HG03565 (cell line): Measurements from ENCODE around the gene MAMDC2.
"Not testable (repeated sequence)": the region's sequence is repeated elsewhere in the genome, so short reads cannot be mapped to it uniquely, and the experiment has no call there.

Source experiments
- ATAC-seq: cut with Tn5 transposase; IDR thresholded peaks from one replicate; pipeline ENCODE4 v1.9.1; 2021; ENCODE audit warnings: mild to moderate bottlenecking, moderate library complexity; ENCODE audit not compliant: unreplicated experiment

Gene MAMDC2

GRCh38 chr9:70035691-70036090, 8.0 kb upstream of the MAMDC2 start:
- ATAC-seq: no peak

GRCh38 chr9:70036641-70037040, 7.0 kb upstream of the MAMDC2 start:
- ATAC-seq: no peak

GRCh38 chr9:70038171-70038621, 5.5 kb upstream of the MAMDC2 start:
- ATAC-seq: not testable (repeated sequence)

- ATAC-seq: no peak
These were observed 3.2 kb upstream of the MAMDC2 start for GRCh38 chr9:70040376-70040903.

- ATAC-seq: no peak
These were observed 1.0 kb upstream of the MAMDC2 start for GRCh38 chr9:70042461-70043215.

GRCh38 chr9:70043285-70043684, 363 bp upstream of the MAMDC2 start:
- no peak for ATAC-seq

GRCh38 chr9:70044490-70045307, 1.1 kb downstream of the MAMDC2 start:
- ATAC-seq: no peak

- no peak for ATAC-seq
These were observed 1.8 kb downstream of the MAMDC2 start for GRCh38 chr9:70045452-70045851.

- ATAC-seq: no peak
These were observed 2.8 kb downstream of the MAMDC2 start for GRCh38 chr9:70046274-70047070.

GRCh38 chr9:70049236-70049635, 5.6 kb downstream of the MAMDC2 start:
- ATAC-seq: no peak

- ATAC-seq: no peak
These were observed 6.1 kb downstream of the MAMDC2 start for GRCh38 chr9:70049672-70050271.

GRCh38 chr9:70052768-70053167, 9.1 kb downstream of the MAMDC2 start:
- no peak for ATAC-seq

- no peak for ATAC-seq
These were observed 10.2 kb downstream of the MAMDC2 start for GRCh38 chr9:70053864-70054263.

GRCh38 chr9:70054521-70054920, 10.9 kb downstream of the MAMDC2 start:
- no peak for ATAC-seq

GRCh38 chr9:70055406-70056210, 12.0 kb downstream of the MAMDC2 start:
- no peak for ATAC-seq

GRCh38 chr9:70056211-70056944, 12.7 kb downstream of the MAMDC2 start:
- ATAC-seq: no peak

GRCh38 chr9:70058569-70059116, 15.0 kb downstream of the MAMDC2 start:
- ATAC-seq: no peak

- no peak for ATAC-seq
These were observed 16.7 kb downstream of the MAMDC2 start for GRCh38 chr9:70060148-70060882.
